Ovary (tissue), 3 donors: ENCODE results near the gene TTC33.

Source experiments
- EP300 ChIP-seq: sonication (generic); formaldehyde crosslinking; IDR thresholded peaks from one replicate; pipeline ENCODE4 v1.6.1; 2017; ENCODE audit warnings: antibody characterized with exemption
- POLR2A ChIP-seq: fragments of 450-650 bp; IDR thresholded peaks from one replicate; pipeline ENCODE4 v1.6.1; 2017; ENCODE audit warnings: antibody characterized with exemption, mild to moderate bottlenecking, moderate library complexity
- TF ChIP-seq, protein P1 (sequence below), 3 donors: fragments of 450-650 bp in 2 of 3; fragments of 200-600 bp in 1 of 3; IDR thresholded peaks; one replicate each; pipeline versions ENCODE4 v1.5.1 to v1.8.0; 2016 to 2022; ENCODE audit warnings: antibody characterized with exemption in 3 of 3, mild to moderate bottlenecking in 1 of 3
- donor health status: DM: no; HTN: no; CAD: no.

DNA sequence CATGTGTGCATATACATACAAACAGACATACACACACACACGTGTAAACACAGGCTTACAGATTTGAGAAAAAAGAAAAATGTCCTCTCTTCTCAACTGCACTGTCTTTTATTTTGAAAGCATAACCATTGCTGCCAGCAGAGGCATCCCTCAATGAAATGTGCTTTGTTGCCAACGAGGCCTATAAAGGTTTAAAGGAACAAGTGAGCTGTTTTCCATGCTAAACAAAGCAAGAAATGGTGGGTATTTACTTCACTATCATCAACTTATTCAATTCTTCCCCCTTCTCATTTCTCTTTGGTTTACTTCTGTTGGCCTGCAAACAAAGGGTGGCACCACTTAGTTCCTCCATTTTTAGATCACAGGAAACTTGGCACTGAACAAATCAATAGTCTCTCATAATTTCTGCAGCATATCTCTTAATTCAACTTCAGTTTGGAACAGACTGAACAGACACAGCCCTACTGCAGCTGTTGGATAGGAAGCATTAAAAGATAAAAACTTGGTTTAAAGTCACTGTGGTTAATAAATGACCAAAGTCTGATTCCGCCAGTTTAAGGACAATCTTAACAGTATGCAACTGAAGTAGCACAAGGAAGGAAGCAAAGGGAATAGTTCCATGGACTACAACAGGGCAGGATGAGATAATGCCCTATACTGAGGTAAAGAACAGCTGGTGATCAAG, 21.7 kb downstream of the TTC33 start:
- TF ChIP-seq POLR2A (no peak), EP300 (no peak)
- TF ChIP-seq, protein P1, sequence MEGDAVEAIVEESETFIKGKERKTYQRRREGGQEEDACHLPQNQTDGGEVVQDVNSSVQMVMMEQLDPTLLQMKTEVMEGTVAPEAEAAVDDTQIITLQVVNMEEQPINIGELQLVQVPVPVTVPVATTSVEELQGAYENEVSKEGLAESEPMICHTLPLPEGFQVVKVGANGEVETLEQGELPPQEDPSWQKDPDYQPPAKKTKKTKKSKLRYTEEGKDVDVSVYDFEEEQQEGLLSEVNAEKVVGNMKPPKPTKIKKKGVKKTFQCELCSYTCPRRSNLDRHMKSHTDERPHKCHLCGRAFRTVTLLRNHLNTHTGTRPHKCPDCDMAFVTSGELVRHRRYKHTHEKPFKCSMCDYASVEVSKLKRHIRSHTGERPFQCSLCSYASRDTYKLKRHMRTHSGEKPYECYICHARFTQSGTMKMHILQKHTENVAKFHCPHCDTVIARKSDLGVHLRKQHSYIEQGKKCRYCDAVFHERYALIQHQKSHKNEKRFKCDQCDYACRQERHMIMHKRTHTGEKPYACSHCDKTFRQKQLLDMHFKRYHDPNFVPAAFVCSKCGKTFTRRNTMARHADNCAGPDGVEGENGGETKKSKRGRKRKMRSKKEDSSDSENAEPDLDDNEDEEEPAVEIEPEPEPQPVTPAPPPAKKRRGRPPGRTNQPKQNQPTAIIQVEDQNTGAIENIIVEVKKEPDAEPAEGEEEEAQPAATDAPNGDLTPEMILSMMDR (IDR thresholded peaks at IDR 0.05) = no peak
